HL-60 (cell line): ENCODE data around the gene TTC9.

Experiments used
- DNase-seq, 2 experiments: peaks; one replicate each; pipeline ENCODE4 v3.0.0-alpha.2; 2010 to 2020; ENCODE audit warnings: low read depth in 1 of 2, low spot score in 1 of 2
- H3K27ac ChIP-seq: fragments of 250-450 bp; sonication (Bioruptor Pico); replicated peaks from 2 replicates; pipeline ENCODE4 v1.5.1; 2020; ENCODE audit warnings: mild to moderate bottlenecking, moderate library complexity
- H3K27me3 ChIP-seq: fragments of 250-450 bp; sonication (Bioruptor Pico); 2 replicates; pipeline ENCODE4 v1.5.1; 2021; ENCODE audit warnings: mild to moderate bottlenecking, moderate library complexity; ENCODE audit not compliant: insufficient read depth, poor library complexity, severe bottlenecking
- H3K4me3 ChIP-seq: replicated peaks from 2 replicates; pipeline ENCODE4 v1.5.1; 2011; ENCODE audit warnings: mild to moderate bottlenecking, control low read depth, low read length; ENCODE audit not compliant: insufficient read depth
- CTCF ChIP-seq: IDR thresholded peaks from one replicate; pipeline ENCODE4 v1.5.1; 2011; ENCODE audit warnings: low read length, control low read depth, inconsistent platforms; ENCODE audit not compliant: insufficient read depth
- GABPA ChIP-seq: IDR thresholded peaks from 2 replicates; pipeline ENCODE4 v1.6.1; 2012; ENCODE audit warnings: low read depth
- POLR2AphosphoS5 ChIP-seq: IDR thresholded peaks from 2 replicates; pipeline ENCODE4 v1.6.1; 2012; ENCODE audit warnings: low read depth
- REST ChIP-seq: IDR thresholded peaks from 2 replicates; pipeline ENCODE4 v1.6.1; 2012; ENCODE audit warnings: low read depth; ENCODE audit not compliant: insufficient replicate concordance
- SPI1 ChIP-seq: IDR thresholded peaks from 2 replicates; pipeline ENCODE4 v1.6.1; 2012; ENCODE audit warnings: low read depth, mild to moderate bottlenecking, borderline replicate concordance

Gene TTC9

GRCh38 chr14:70670992-70671651 is 29.4 kb downstream of the TTC9 start:
- no peak for TF ChIP-seq POLR2AphosphoS5
- TF ChIP-seq GABPA, result no peak
- TF ChIP-seq CTCF, result no peak
- no peak for TF ChIP-seq SPI1
- no peak for TF ChIP-seq REST
- Histone ChIP-seq H3K27me3 (no peaks in the 10 kb centered on the region), H3K4me3 (no peak overlapping the region), H3K27ac (no peak overlapping the region)
- DNase-seq, result no peak

GRCh38 chr14:70671652-70672644 is 30.2 kb downstream of the TTC9 start:
- no peak for DNase-seq
- Histone ChIP-seq H3K27ac (no peak overlapping the region), H3K4me3 (no peak overlapping the region), H3K27me3 (no peaks in the 10 kb centered on the region)
- no peak for TF ChIP-seq CTCF
- no peak for TF ChIP-seq GABPA
- no peak for TF ChIP-seq POLR2AphosphoS5
- TF ChIP-seq REST, result no peak
- TF ChIP-seq SPI1, result no peak

- no peak for DNase-seq
- no peak overlapping the region for H3K4me3 ChIP-seq
- no peaks in the 10 kb centered on the region for H3K27me3 ChIP-seq
- no peak overlapping the region for H3K27ac ChIP-seq
- TF ChIP-seq REST (no peak), SPI1 (no peak), GABPA (no peak), CTCF (no peak), POLR2AphosphoS5 (no peak)
Observed at GRCh38 chr14:70677341-70677740, 35.6 kb downstream of the TTC9 start.
